ENCODE measurements around the gene GADL1.

The GADL1 gene

GRCh38 chr3:30696403-30696819, 198.1 kb downstream of the GADL1 start:
- TF ChIP-seq CTCF (IDR thresholded peaks at IDR 0.05) = no peak

GRCh38 chr3:30695302-30696061, 199.0 kb downstream of the GADL1 start:
- TF ChIP-seq CTCF (IDR thresholded peaks at IDR 0.05) = no peak

- no peak for TF ChIP-seq CTCF (IDR thresholded peaks at IDR 0.05)
These were observed 199.8 kb downstream of the GADL1 start for GRCh38 chr3:30694668-30695067.

- no peak for TF ChIP-seq CTCF (IDR thresholded peaks at IDR 0.05)
These were observed 200.3 kb downstream of the GADL1 start for GRCh38 chr3:30694148-30694547.

- peak; percentile 70 for TF ChIP-seq CTCF (IDR thresholded peaks at IDR 0.05)
These were observed 200.9 kb downstream of the GADL1 start for GRCh38 chr3:30693470-30694120.

GRCh38 chr3:30692498-30693130, 201.8 kb downstream of the GADL1 start:
- no peak for TF ChIP-seq CTCF (IDR thresholded peaks at IDR 0.05)

GRCh38 chr3:30691944-30692343, 202.5 kb downstream of the GADL1 start:
- no peak for TF ChIP-seq CTCF (IDR thresholded peaks at IDR 0.05)
